Choroid plexus epithelial cell (primary cell): ENCODE data around the gene ZNF212.

Source experiments
- DNase-seq: peaks from one replicate; pipeline ENCODE4 v3.0.0-alpha.2; 2010; ENCODE audit warnings: low read depth
- H3K4me3 ChIP-seq: 2 replicates; pipeline ENCODE4 v1.5.1; 2011; ENCODE audit warnings: low read depth, mild to moderate bottlenecking, control low read depth, low read length, moderate library complexity
- CTCF ChIP-seq: conservative IDR thresholded peaks from 2 replicates; pipeline ENCODE4 v1.5.1; 2011; ENCODE audit warnings: low read depth, mild to moderate bottlenecking, control low read depth, inconsistent platforms, low read length, moderate library complexity

ZNF212 gene

GRCh38 chr7:149296368-149296767, 56.9 kb downstream of the ZNF212 start:
- no peak for TF ChIP-seq CTCF
- no peak overlapping the region for H3K4me3 ChIP-seq
- DNase-seq, result no peak

GRCh38 chr7:149297034-149297755, 57.7 kb downstream of the ZNF212 start:
- H3K4me3 ChIP-seq, result no peak overlapping the region
- no peak for TF ChIP-seq CTCF
- no peak for DNase-seq

GRCh38 chr7:149300620-149301285, 61.3 kb downstream of the ZNF212 start:
- no peak overlapping the region for H3K4me3 ChIP-seq
- no peak for TF ChIP-seq CTCF
- DNase-seq, result peak; percentile 9

- no peak for TF ChIP-seq CTCF
- no peak for DNase-seq
These were observed 62.8 kb downstream of the ZNF212 start for GRCh38 chr7:149302222-149302621.

GRCh38 chr7:149302865-149303264, 63.4 kb downstream of the ZNF212 start:
- DNase-seq, result no peak
- TF ChIP-seq CTCF, result no peak
- H3K4me3 ChIP-seq, result no peak overlapping the region

More at GRCh38 chr7:149302222-149302621, 62.8 kb downstream of the ZNF212 start:
- H3K4me3 ChIP-seq, result no peak overlapping the region

- no peak for TF ChIP-seq CTCF
- no peak overlapping the region for H3K4me3 ChIP-seq
- no peak for DNase-seq
These were observed 64.6 kb downstream of the ZNF212 start for GRCh38 chr7:149304006-149304405.
